CD1c-positive myeloid dendritic cell (primary cell): Measurements from ENCODE around the gene IQGAP2.
"Not testable (repeated sequence)": the region's sequence is repeated elsewhere in the genome, so short reads cannot be mapped to it uniquely, and the experiment has no call there.

Experiments used
- DNase-seq: peaks from one replicate; pipeline ENCODE4 v3.0.0-alpha.2; 2016; ENCODE audit errors: extremely low spot score

The IQGAP2 gene

DNA sequence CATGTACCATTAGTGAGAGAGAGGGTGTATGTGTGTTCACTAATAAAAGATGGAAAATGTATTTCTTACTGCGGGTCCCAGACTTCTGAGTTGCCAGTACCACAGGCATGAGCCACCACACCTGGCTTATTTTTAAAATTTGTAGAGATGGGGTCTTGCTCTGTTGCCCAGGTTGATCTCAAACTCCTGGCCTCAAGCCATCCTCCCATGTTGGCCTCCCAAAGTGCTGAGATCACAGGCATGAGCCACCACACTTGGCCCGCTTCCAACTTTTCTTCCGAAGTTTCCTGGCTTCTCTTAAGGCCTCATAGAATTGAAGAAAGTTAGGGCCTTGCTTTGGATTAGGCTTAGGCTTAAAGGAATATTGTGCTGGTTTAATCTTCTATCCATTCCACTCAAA, 260.5 kb downstream of the IQGAP2 start:
- DNase-seq = no peak

- DNase-seq = no peak
Measured at GRCh38 chr5:76664079-76664478, 261.0 kb downstream of the IQGAP2 start.

DNA sequence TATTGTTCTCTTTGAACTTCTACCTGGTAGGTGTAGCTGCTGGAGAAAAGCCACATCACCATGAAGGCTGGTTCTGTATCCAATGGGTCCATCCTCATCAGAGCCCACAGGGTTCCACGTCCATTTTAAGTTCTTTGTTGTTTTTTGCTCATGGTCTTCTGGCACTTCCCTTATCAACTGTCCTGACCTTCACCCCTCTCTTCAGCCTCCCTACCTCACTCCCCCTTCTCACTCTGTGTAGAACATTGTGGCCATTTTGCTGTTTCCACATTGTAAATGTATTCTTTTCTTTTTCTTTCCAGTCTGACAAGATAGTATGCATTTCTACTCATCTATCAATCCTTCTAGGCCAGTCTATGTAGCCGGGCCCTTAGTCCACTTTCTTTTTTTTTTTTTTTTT, 264.4 kb downstream of the IQGAP2 start:
- DNase-seq = no peak

- no peak for DNase-seq
Measured at GRCh38 chr5:76669245-76669644, 266.2 kb downstream of the IQGAP2 start.

DNA sequence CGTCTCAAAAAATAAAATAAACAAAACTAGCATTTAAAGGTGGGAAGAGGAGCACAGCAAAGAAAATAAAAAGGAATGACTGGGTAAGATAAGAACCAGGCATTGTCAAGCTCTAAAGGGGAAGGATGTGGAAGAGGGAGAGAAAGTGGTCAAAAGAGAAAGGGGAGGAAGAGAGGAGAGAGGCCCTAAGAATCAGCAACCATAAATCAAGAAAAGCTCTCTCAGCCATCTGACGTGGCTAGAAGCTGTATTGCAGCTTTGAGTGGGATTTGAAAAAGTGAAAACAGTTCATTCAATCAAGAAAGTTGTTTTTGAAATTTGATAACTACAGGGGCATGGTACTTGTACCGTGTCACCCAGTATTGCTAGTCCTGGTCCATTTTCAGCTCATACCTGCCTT, 267.4 kb downstream of the IQGAP2 start:
- no peak for DNase-seq

- DNase-seq = no peak
Measured at GRCh38 chr5:76672242-76672641, 269.2 kb downstream of the IQGAP2 start.

GRCh38 chr5:76673125-76673524, 270.0 kb downstream of the IQGAP2 start:
- no peak for DNase-seq

GRCh38 chr5:76674330-76675066, 271.4 kb downstream of the IQGAP2 start:
- no peak for DNase-seq

- DNase-seq = no peak
Measured at GRCh38 chr5:76675364-76675763, 272.3 kb downstream of the IQGAP2 start.

- DNase-seq = no peak
Measured at GRCh38 chr5:76677849-76678472, 274.9 kb downstream of the IQGAP2 start.

DNA sequence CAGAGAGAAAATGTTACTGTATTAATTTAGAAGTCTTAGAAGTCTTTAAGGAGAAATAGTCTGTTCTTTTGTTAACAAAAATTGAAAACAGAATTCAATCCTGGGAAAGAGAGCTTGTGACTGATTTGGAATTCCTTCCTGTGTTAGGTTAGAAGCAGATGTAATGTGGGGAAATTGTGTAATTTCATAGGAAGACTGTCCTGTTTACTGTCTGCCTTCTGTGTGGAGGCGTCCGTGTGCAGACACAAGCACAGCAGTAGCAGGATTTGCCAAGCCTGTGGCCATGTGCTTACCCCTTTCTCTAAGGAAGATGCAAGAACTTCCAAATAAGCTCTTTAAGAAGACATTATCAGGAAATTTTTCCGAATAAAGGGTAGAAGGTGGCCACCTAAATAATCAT, 276.1 kb downstream of the IQGAP2 start:
- DNase-seq = no peak

- DNase-seq = not testable (repeated sequence)
Measured at GRCh38 chr5:76680826-76681225, 277.7 kb downstream of the IQGAP2 start.

- no peak for DNase-seq
Measured at GRCh38 chr5:76681287-76681686, 278.2 kb downstream of the IQGAP2 start.

DNA sequence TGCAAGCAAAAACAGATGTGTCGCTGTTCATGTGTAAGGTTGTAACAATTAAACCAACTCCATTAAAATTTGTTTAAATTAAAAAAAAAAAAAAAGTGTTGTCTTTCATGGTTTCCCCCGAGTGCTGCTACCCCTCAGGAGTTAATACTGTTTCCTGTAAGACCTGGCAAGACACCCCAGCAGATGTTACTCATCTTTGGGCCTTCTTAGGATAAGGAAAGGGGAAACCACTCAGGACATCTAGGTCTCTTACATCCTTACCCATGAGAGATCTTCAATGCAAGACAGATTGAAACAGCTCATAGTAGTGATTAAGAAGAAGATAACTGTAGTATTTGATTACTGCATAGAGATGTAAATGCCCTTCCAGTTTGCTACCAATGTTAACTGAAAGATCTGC, 279.3 kb downstream of the IQGAP2 start:
- no peak for DNase-seq

GRCh38 chr5:76683816-76684731, 281.0 kb downstream of the IQGAP2 start:
- no peak for DNase-seq

- DNase-seq = no peak
Measured at GRCh38 chr5:76684756-76685519, 281.9 kb downstream of the IQGAP2 start.

DNA sequence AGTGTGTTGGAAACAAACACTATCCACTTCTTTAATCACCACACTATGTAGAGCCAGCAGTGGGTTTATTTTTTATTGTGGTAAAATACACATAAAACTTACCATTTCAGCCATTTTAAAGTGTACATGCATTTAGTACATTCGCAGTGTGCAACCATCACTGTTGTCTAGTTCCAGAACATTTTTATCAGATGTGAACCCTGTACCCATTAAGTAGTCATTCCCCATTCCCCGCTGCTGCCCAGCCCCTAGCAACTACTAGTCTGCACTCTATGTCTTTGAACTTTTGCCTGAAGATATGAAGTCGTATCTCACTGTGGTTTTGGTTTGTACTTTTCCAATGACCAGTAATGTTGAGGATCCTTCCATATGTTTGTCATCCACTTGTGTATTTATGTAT, 282.6 kb downstream of the IQGAP2 start:
- no peak for DNase-seq

- no peak for DNase-seq
Measured at GRCh38 chr5:76688212-76688611, 285.1 kb downstream of the IQGAP2 start.

DNA sequence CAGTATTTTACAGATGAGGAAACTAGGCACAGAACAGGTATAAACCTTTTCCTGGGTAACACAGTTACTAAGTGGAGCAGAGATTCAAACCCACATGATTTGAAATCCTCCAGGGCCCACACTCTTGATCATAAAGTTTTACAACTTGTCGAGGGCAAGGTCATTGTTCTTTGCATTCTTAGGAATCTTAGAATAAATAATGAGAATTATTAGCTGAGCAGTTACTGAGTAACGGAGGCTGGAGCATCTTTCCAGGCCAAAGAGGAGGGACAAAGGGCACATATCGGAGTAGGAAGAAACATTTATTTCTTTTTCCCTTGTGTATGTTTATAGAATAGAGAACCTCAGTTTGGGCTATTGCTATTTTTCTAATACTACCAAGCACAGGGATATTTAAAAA, 285.8 kb downstream of the IQGAP2 start:
- no peak for DNase-seq

DNA sequence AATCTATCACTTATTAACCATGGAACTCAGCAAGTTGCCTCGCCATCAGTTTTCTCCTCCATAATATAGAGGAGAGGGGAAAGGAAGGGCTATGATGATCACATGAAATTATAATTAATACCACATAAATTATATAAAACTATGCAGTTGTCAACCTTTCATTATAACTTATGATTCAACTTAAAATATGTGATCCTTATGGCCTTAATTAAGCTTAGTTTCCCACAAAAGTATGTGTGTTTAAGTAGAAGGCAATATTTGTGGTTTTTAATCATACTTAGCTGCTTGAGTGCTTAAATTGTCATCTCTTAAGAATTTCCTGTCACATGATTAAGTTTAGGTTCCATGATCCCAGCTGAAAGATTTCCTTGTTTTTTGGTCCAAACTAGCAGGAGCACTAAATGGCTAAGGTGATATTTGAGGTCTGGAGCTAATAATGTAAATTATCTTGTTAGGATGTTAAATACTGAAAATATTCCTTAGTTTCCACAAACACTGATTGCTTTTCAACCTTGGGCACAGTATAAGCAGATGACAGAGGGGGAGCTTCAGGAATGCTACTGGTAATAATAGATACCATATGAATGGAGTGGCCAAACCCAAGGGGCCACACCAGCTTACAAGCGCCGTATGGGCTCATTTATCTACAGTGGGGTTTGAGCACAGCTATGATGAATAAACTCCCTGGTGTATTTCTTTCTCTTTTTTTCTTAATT, 286.4 kb downstream of the IQGAP2 start:
- DNase-seq = no peak

DNA sequence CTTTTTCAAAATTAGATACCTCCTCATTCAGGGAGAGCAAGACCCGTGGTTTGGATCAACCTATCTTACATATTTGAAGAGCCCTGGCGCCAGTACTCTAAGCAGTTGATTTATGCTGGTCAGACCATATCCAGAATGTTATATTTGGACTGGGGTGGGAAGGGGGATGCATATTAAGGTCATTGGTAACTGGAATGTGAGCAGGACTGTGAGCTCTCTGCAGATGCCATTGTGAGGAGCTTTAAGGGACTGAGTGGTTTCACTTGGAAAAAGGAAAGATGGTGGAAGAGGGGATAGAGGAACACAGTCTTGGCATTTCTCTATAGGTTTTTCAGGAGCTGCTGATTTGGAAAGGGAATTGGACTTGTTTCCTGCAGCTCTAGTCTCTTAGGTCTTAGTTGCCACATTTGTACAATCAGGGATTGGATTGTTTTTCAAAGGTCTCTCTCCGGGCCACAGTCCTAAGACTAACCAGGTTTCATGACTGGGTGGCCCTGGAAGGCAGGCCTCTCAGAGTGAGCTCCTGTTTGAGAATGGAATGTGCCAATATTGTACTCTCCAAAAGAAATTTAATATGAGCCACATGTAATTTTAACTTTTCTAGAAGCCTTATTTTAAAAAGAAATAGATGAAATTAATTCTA, 287.1 kb downstream of the IQGAP2 start:
- DNase-seq = no peak
